Gastroesophageal sphincter (tissue), 3 donors: ENCODE data around the gene SND1.

ENCODE experiments used
- POLR2A ChIP-seq, 2 donors: fragments of 450-650 bp; IDR thresholded peaks; one replicate each; pipeline ENCODE4 v1.6.1; 2017; ENCODE audit warnings: antibody characterized with exemption in 2 of 2, mild to moderate bottlenecking in 2 of 2, moderate library complexity in 1 of 2
- TF ChIP-seq, protein P1 (sequence below), 4 experiments: fragments of 200-600 bp in 2 of 4; fragments of 450-650 bp in 2 of 4; sonication (generic) in 1 of 4; IDR thresholded peaks; one replicate each; pipeline ENCODE4 v1.5.1; 2017 to 2019; ENCODE audit warnings: antibody characterized with exemption in 4 of 4, mild to moderate bottlenecking in 2 of 4, moderate library complexity in 2 of 4

DNA sequence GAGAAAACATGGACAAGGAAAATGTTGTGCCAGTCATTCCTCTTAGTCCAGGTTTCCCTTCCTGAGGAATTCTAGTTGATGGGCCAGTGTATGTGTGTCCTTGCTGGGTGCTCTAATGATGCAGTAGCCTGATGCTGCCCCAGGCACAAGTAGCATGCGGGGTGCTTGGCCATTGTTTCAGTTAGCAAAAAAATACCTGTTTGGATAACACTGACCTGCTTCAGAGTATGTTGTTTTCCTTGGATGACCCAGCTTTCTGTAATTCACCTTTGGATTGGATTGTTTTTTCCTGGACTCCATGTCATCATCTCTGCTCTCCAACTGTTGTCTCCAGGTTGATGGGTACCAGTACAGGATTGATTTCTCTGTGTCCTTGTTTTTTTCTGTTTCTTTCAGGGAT lies 169.2 kb downstream of the SND1 start:
- TF ChIP-seq, protein P1, sequence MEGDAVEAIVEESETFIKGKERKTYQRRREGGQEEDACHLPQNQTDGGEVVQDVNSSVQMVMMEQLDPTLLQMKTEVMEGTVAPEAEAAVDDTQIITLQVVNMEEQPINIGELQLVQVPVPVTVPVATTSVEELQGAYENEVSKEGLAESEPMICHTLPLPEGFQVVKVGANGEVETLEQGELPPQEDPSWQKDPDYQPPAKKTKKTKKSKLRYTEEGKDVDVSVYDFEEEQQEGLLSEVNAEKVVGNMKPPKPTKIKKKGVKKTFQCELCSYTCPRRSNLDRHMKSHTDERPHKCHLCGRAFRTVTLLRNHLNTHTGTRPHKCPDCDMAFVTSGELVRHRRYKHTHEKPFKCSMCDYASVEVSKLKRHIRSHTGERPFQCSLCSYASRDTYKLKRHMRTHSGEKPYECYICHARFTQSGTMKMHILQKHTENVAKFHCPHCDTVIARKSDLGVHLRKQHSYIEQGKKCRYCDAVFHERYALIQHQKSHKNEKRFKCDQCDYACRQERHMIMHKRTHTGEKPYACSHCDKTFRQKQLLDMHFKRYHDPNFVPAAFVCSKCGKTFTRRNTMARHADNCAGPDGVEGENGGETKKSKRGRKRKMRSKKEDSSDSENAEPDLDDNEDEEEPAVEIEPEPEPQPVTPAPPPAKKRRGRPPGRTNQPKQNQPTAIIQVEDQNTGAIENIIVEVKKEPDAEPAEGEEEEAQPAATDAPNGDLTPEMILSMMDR (IDR thresholded peaks at IDR 0.05): no peak
- TF ChIP-seq POLR2A (IDR thresholded peaks at IDR 0.05): no peak
